Osteocyte (in vitro differentiated cells): ENCODE measurements around the gene COL4A2. TPM values are rescaled to one million over a fixed set of nuclear protein-coding genes. Genes with fewer than 3 reads are reported as not detected.

Source experiments
- DNase-seq: peaks from one replicate; pipeline ENCODE4 v3.0.0; 2021; ENCODE audit warnings: mixed read lengths; ENCODE audit not compliant: unreplicated experiment; ENCODE audit errors: extremely low spot score
- H3K27ac Mint-ChIP-seq: one replicate; pipeline ENCODE4 v1.8.0; 2021; ENCODE audit warnings: mild to moderate bottlenecking, mixed read lengths; ENCODE audit not compliant: unreplicated experiment
- H3K27me3 Mint-ChIP-seq: one replicate; pipeline ENCODE4 v1.8.0; 2021; ENCODE audit warnings: mixed read lengths; ENCODE audit not compliant: unreplicated experiment
- H3K36me3 Mint-ChIP-seq: one replicate; pipeline ENCODE4 v1.8.0; 2021; ENCODE audit warnings: mixed read lengths; ENCODE audit not compliant: unreplicated experiment
- H3K4me1 Mint-ChIP-seq: one replicate; pipeline ENCODE4 v1.8.0; 2021; ENCODE audit warnings: mixed read lengths; ENCODE audit not compliant: unreplicated experiment
- H3K4me3 Mint-ChIP-seq: one replicate; pipeline ENCODE4 v1.8.0; 2021; ENCODE audit warnings: mild to moderate bottlenecking, moderate library complexity, mixed read lengths; ENCODE audit not compliant: unreplicated experiment
- H3K9me3 Mint-ChIP-seq: one replicate; pipeline ENCODE4 v1.8.0; 2021; ENCODE audit warnings: mixed read lengths; ENCODE audit not compliant: unreplicated experiment
- total RNA-seq: library from RNA; stranded (reverse); gene quantifications from 2 replicates; pipeline ENCODE4 v1.2.1, GENCODE V29; 2021
- TF ChIP-seq, protein P1 (sequence below): fragments of 200-600 bp; sonication (generic); IDR thresholded peaks from 2 replicates; pipeline ENCODE4 v1.5.0; 2021; ENCODE audit warnings: antibody characterized with exemption, mild to moderate bottlenecking, moderate library complexity

The COL4A2 gene
- total RNA-seq, 1 donor from 2014 or later, result 2,001 TPM

- Mint-ChIP-seq H3K9me3 (no peaks in the 10 kb centered on the region), H3K4me1 (peaks cover 71% of the 10 kb centered on the region), H3K27me3 (no peaks in the 10 kb centered on the region), H3K4me3 (no peak overlapping the region), H3K27ac (peak overlapping the region; percentile 63), H3K36me3 (peaks cover 37% of the 10 kb centered on the region)
- TF ChIP-seq, protein P1, sequence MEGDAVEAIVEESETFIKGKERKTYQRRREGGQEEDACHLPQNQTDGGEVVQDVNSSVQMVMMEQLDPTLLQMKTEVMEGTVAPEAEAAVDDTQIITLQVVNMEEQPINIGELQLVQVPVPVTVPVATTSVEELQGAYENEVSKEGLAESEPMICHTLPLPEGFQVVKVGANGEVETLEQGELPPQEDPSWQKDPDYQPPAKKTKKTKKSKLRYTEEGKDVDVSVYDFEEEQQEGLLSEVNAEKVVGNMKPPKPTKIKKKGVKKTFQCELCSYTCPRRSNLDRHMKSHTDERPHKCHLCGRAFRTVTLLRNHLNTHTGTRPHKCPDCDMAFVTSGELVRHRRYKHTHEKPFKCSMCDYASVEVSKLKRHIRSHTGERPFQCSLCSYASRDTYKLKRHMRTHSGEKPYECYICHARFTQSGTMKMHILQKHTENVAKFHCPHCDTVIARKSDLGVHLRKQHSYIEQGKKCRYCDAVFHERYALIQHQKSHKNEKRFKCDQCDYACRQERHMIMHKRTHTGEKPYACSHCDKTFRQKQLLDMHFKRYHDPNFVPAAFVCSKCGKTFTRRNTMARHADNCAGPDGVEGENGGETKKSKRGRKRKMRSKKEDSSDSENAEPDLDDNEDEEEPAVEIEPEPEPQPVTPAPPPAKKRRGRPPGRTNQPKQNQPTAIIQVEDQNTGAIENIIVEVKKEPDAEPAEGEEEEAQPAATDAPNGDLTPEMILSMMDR, result no peak
- DNase-seq, result peak; percentile 32
Observed at GRCh38 chr13:110268061-110268460, 39.0 kb upstream of the COL4A2 start.

DNA sequence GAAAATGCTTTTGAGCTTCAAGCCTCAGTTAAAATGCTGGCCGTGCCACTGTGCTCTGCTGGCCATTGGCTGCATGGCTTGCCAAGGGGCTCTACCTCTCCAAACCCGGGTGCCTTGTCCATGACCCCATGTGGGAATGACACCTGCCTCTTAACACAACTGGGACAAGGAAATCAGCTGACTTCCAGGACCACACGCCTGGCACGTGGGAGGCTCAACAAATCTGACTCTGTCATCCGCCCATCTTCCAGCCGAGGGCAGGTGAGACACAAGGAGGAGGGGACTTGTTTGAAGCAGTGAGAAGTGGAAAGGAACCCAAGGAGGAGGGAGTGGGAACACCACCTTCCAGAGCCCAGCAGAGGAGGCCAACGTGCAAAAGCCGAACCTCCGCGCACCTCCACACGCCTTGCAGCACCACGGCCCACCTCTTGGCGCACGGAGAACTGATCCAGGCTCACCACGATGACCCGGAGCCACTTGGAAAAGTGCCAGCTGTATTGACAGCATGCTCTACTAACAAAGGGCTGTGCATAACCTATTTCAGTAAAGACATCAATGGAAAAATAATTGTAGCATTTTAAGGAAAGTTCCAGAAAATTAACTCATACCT is 38.4 kb upstream of the COL4A2 start:
- DNase-seq, result peak; percentile 67
- peaks cover 42% of the 10 kb centered on the region for H3K36me3 Mint-ChIP-seq
- TF ChIP-seq, protein P1, result no peak
- H3K27ac Mint-ChIP-seq, result peak overlapping the region; percentile 63
- no peaks in the 10 kb centered on the region for H3K27me3 Mint-ChIP-seq
- peaks cover 70% of the 10 kb centered on the region for H3K4me1 Mint-ChIP-seq
- no peak overlapping the region for H3K4me3 Mint-ChIP-seq
- no peaks in the 10 kb centered on the region for H3K9me3 Mint-ChIP-seq

- Mint-ChIP-seq H3K36me3 (peaks cover 41% of the 10 kb centered on the region), H3K27me3 (no peaks in the 10 kb centered on the region), H3K27ac (peak overlapping the region; percentile 77), H3K9me3 (no peaks in the 10 kb centered on the region), H3K4me1 (peaks cover 67% of the 10 kb centered on the region), H3K4me3 (no peak overlapping the region)
- peak; percentile 66 for DNase-seq
- TF ChIP-seq, protein P1, result no peak
Observed at GRCh38 chr13:110269509-110270185, 37.4 kb upstream of the COL4A2 start.

- Mint-ChIP-seq H3K9me3 (no peaks in the 10 kb centered on the region), H3K4me1 (peaks cover 70% of the 10 kb centered on the region), H3K4me3 (no peak overlapping the region), H3K27me3 (no peaks in the 10 kb centered on the region), H3K27ac (peak overlapping the region; percentile 77), H3K36me3 (peaks cover 39% of the 10 kb centered on the region)
- peak; percentile 60 for DNase-seq
- TF ChIP-seq, protein P1, result no peak
Observed at GRCh38 chr13:110270507-110270906, 36.6 kb upstream of the COL4A2 start.

GRCh38 chr13:110271313-110271712 is 35.8 kb upstream of the COL4A2 start:
- DNase-seq, result peak; percentile 48
- no peaks in the 10 kb centered on the region for H3K27me3 Mint-ChIP-seq
- TF ChIP-seq, protein P1, result no peak
- H3K9me3 Mint-ChIP-seq, result no peaks in the 10 kb centered on the region
- peaks cover 77% of the 10 kb centered on the region for H3K4me1 Mint-ChIP-seq
- peak overlapping the region; percentile 74 for H3K27ac Mint-ChIP-seq
- no peak overlapping the region for H3K4me3 Mint-ChIP-seq
- H3K36me3 Mint-ChIP-seq, result peaks cover 45% of the 10 kb centered on the region
